Activated CD4-positive, CD25-positive, alpha-beta regulatory T cell (primary cell): ENCODE measurements around the gene IGSF21.
"Not testable (repeated sequence)": the region's sequence is repeated elsewhere in the genome, so short reads cannot be mapped to it uniquely, and the experiment has no call there.

ENCODE experiments used
- DNase-seq, 4 experiments: peaks; one replicate each; lab custom pipeline; 2025; lab: John Stamatoyannopoulos, UW

Gene IGSF21

DNA sequence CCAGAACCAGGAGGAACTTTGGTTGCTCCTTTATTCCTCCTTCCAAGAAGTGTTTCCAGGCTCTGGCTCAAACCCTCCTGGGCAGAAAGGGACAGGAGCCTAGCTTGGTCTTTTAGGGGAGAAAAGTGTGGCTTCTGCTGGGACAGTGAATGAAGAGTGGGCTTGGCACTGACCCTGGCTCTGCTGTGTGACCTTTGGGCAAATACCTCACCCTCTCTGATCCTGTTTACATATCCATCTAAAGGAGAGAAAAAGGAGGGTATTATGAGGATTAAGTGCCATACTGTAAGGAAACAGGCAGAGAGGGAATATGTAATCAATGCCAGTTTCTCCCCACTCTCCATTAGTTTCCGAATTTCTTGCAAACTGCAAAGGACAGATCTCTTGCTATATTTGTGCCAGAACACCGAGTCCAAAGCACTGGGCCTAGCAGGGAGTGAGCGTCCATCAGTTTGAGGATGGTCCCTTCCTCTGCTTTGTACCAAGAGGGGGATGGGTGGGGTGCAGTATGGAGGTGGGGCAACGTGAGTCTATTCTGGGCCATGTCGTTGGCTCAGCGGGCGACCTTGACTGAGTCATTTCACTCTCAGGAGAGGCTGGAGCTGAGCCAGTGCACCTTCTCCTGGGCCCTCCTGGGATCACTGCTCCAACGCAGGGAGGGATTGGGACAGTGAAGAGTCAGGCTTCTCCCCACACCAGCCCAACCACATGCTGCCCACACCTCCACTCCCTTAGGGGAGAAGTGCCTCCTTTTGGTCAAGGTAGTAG lies 38.4 kb downstream of the IGSF21 start:
- DNase-seq: no peak

DNA sequence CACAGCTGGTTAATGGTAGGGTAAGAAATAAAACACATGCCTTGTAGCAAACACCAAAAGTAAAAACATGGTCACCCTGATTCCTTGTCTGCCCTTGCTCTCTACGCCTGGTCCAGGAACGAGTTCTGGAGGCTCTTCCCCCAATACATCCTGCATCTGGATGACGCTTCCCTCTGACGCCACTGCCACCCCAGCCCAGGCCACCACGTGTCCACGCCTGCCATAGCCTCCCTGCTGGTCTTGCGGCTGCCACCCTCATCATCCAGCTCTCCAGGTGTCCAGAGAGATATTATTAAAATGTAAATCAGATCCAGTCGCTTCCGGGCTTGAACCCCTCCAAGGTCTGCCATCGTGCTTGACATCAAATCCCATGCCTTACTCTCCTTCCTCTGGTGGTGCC lies 39.3 kb downstream of the IGSF21 start:
- no peak for DNase-seq

DNA sequence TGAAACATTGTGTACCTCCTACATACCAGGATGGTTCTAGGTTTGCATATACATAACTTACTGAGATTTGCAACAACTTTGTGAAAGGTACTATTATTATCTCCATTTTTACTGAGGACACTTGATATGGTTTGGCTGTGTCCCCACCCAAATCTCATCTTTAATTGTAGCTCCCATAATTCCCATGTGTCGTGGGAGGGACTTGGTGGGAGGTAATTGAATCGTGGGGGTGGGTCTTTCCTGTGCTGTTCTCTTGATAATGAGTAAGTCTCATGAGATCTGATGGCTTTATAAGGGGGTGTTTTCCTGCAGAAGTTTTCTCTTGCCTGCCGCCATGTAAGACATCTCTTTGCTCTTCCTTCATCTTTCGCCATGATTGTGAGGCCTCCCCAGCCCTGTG lies 40.1 kb downstream of the IGSF21 start:
- no peak for DNase-seq

DNA sequence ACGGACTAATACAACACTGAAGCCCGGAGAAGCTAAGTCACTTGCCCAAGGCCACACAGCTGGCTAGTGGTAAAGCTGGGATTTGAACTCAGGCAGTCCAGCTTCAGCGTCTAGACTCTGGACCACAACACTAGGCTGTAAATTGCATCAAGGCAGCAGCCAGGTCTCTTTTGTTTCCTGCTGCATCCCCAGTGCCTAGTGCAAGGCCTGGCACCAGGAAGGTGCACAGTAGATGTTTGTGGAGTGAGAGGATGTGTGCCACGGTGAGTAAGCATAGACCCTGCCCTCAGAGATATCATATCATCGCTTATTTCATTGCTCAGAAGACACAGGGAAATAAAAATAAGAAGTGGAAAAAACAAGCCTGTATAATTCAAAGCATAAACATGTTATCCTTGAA lies 40.9 kb downstream of the IGSF21 start:
- no peak for DNase-seq

DNA sequence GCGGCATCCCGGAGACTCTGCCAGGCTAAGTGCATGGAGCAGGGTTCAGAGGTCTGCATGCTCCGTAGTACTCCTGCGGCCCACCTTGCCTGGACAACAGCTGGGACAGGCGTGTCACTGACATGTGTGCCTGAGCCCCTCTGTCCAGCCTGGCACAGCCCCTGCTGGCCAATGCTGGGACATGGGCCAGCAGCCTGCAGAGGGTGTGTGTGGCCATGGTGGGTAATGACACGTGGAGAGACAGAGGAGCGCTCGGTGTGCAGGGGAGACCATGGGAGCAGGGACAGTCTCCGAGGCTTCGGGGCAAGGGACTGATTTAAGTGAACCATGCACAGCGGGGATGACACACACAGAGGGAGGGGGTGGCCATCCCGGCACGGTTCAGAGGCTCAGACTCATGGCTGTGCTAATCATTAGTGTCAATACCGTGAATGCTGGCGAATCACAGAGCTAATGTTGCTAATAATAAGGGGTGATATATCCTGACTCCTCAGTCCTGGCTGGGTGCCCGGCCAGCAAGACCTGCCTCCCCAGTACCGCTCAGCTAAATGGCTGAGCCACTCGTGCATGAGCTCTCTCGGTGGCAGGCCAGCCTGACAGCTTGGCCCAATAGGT lies 41.5 kb downstream of the IGSF21 start:
- DNase-seq: no peak

DNA sequence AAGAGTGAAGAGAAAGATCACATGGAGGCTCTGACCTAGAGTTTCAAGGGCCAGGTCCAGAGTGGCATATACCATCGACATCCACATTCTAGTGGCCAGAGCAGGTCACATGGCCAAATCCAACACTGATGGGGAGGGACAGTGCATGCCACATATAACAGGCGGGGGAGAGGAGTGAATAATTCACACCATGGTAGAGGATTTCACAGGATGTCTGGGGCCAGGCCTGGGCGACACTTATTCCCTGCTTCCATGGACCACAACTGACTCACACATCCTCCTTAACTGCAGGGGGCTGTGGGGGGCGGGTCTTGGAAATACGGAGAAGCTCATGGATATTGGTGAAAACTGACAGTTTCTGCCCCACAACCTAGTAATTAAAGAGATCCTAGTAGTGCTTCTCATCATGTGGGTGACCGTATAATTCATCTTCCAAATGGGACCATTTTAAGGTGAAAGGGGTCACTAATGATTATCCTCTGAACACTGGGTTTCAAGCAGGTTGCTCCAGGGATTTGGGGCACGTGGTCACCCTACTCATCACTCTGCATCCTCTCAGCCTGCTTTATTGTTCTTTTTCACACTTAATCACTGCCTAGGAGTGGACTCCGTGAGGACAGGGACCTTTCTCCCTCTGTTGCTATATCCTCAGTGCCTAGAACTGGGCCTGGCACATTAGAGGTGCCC lies 44.0 kb downstream of the IGSF21 start:
- no peak for DNase-seq

DNA sequence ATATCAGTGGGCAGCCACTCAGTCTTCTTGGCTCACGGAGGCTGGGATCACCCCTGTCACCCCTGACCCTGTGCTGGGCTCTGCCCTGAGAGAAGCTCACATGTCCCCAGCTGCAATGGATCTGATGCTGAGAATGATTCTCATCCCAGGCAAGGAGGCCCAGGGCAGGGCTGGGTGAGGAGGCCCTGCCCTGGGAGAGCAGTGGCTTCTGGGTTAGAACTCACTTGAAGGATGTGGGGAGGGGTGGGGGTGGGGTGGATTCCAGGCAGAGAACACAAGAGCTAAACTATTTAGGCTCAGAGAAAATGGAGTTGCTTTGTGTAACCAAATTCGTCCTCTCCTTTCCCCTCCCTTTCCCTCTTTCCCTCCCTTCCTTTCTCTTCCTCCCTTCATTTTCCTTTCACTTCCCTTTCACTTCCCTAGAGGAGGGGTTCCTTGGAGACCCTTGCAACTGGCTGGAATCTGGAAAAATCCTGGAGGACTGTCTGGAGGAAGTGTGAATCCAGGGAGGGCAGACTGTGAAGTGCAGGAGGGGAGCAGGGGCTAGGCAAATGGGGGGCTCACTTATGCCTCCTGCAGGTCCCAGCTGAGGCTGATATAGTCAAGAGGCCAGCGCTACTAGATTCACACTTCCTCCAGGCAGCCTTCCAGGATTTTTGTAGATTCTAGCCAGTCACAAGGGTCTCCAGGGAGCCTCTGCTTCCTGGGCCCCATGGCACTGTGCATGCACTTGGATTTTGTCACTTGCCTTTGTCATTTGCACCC lies 47.0 kb downstream of the IGSF21 start:
- DNase-seq: no peak

DNA sequence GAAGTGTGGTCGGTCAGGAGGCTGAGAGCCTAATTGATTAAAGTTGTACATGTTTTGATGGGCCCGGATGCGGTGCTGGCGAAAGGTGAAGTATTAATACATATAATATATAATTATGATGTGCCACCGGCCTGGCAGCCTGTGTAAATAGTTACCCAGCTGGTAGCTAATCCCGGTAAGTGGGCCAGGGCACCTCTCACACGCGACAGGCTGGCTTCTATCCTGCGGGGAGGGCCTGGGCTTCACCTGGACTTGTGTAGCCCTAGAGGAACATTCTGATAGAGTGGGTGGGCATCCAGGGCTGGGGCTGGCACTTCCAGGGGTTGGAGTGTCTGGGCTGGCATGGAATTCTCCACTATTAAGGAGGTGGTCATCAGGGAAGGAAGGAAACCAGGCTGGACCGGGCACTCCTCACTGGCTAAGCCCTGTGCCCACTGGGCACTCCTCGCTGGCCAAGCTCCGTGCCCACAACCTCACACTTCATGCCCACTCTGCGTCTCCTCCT lies 48.3 kb downstream of the IGSF21 start:
- no peak for DNase-seq

DNA sequence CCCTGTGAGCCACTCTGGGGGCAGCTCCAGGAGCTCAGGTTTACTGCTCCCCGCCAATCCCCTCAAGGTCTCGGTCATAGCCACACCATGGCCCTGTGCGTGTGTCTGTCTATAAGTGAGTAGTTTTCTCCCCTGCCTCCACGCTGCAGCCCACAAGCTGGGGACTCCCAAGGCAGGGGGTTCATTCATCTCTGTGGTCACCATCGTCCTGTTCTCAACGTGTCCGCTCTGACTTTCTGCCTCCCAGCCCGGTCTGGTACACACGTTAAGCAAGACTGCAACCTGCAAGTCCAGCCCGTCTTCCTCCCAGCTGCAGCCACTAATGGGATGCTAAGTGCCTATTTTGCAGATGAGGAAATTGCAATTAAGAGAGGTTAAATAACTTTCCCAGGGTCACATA lies 49.8 kb downstream of the IGSF21 start:
- no peak for DNase-seq

DNA sequence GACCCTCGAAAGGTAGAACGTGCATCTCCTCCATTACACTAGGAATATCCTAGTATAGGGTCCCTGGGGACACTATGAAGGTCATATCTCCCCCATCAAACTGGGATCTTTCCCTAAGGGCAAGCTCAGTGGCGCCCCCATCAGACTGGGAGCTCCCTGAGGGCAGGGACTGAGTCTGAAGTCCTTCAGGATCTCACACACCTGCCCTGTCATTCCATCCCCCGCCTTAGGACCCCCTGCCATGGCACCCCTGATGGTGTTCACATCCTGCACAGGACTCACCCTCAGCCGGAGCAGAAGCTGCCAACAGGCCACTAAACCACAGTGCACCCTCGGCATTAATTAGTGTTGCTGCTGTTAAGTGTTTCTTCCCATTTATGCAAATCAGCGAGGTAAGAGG lies 50.4 kb downstream of the IGSF21 start:
- DNase-seq: no peak

DNA sequence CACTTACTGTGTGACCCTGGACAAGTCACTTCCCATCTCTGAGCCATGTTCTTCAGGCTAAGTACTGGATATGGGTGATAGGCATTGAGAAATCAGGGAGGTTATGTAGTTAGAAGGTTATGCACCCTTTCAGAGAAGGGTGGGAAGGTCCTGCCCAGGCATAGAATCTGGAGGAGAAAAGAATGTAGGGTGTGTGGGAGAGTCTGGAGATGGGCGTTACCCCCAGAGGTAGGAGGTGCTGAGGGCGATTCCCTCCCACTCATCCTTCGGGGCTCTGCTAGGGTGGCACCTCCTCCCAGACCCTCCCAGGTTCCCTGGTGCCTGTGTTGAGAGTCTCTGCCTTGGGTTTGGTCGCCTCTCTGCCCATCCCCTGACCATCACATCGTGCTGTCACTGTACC lies 51.1 kb downstream of the IGSF21 start:
- DNase-seq: no peak

DNA sequence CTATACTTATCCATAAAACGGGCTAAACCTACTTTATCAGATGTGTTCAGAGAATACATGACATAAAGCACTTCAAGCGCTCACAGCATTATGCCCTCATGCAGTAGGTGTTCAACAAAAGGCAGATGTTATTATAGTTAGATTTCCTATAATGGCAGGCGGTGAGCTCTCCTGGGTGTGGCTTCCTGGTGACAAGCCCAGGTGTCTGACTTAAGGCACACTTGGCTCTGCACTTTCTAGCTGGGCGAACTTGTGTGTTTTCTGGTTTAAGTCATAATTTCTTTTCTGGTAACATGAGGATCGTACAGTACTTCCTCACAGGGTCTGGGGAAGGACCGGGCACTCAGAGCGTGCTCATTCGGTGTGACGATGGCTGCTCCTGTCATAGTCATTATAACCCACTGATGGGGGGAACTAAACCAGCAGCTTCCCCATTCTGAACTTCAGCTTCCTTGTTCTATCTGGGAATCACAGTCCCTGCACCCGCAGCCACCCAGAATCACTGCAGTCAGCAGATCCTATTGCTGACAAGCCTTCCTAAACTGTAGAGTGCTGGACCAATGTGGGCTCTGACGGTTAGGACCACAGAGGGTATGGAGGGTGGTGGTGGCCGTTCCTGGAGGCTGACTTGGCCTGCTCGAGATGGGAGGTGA lies 52.8 kb downstream of the IGSF21 start:
- DNase-seq: no peak

DNA sequence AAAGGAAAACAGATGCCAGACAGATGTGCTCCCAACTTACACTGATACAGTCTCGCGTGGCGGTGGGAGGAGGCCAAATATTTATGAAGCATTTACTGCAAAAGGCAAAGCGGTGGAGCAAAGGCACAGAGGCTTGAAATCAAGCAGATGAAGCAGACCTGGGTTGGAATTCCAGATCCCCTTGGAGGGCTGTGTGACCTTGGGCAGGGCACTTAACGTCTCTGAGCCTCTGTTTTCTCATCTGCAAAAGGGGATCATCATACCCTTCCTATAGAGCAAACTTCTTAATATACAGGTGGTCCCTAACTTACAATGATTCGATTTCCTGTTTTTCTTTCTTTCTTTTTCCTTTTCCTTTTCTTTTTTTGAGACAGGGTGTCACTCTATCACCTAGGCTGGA lies 54.1 kb downstream of the IGSF21 start:
- DNase-seq: no peak

DNA sequence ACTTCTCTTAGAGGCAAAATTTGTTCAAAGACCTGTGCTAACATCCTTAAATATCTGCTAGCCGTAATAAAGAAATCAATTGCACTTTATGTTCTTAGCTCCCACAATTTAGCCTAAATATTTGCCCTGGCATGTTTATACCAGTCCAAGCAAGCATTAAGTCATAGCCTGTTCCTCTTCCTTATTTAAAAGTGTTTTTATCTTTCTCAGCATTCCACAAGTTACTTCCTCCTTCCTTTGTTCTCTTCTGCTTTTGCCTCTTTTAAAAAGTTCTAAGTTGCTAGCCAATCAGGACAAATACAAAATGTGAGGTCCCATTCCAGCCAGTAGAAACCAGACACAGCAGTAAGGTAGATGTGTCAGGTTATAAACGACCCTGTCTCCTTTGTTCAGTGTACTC lies 58.0 kb downstream of the IGSF21 start:
- not testable (repeated sequence) for DNase-seq

DNA sequence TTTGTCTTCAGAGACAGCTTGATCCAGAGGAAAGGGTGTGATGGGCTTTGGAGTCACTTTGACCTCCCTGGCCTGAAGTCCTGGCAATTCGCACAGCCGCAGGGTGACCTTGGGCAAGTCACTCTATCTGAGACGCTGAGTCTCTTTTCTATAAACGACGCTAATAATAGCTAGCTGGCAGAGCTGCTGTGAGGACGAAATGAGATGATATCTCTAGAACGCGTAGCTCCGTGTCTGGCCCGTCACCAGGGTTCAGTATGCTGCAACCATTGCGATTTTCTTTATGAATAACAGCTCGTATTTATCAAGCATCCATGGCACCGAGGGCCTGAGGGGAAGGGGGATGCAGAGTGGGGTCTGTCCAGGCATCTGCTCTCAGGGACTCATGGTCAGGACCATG lies 58.7 kb downstream of the IGSF21 start:
- no peak for DNase-seq

DNA sequence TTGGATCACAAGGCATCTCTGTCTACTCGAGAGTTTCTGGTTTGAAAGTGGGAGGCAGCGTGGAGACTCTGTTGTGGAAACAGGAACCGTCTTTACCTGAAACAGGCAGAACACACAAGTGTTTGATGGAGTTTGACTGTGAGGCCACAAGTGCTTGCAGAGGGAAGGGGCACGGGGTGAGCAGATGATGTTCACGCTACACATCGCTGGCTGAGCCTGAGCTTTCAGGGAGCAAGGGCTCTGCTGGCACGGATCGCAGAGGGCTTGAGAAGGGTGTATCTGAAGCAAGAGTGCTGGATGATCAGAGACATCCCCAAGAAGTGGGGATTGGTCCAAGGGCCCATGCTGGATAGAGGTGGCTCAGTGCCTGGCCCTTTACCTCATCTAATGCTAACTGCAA lies 59.3 kb downstream of the IGSF21 start:
- no peak for DNase-seq

DNA sequence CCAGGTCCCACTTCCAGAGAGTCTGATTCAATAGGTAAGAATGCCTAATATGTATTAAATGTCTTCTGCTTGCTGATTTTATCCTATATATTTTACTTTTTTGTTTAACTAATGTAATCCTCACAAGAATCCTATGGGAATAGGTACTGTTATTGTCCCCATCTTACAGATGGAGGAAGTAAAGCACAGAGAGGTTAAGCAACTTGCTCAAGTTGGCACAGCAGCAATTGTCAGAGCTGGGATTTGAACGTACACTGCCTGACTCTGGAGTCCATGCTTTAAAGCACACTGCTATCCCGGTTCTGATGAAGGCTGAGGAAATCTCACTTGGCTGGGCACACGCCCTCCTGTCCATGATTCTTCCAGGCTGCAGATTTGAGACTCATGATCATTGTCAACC lies 62.8 kb downstream of the IGSF21 start:
- no peak for DNase-seq

DNA sequence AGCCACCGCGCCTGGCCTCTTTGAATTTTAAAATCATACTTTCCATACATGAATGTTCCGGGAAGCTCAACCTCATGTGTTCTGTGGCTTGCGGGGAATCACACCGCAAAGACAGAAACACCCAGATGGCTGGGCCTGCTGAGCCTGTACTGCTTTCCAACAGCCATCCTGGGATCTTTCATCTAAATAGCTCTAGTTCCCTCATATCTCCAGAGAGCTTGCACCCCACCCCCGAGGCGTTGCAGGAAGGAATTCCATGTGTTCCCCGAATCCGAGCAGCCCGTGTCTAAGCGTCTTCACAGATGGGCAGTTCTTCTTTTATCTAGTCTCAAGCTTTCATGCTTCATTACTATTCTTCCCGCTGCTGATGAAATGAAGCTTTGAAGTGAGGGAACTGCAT lies 66.4 kb downstream of the IGSF21 start:
- no peak for DNase-seq

DNA sequence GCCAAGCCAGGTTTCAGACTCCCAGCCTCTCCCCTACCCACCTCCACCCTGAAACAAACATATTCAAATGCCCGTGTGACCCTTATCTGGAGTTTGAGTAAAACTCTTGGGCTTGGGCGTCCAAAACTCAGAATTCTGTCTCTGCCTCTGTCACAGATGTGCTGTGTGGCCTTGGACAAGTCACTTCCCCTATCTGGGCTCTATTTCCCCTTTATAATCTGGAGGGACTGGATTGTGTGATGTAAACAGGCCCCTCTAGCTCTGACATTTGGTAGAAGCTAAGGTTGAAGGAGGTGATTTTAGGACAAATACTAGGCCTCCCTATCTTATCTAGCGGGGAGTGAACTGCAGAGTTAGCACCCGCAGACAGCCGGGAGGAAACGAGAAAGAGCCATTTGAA lies 67.5 kb downstream of the IGSF21 start:
- DNase-seq: no peak

DNA sequence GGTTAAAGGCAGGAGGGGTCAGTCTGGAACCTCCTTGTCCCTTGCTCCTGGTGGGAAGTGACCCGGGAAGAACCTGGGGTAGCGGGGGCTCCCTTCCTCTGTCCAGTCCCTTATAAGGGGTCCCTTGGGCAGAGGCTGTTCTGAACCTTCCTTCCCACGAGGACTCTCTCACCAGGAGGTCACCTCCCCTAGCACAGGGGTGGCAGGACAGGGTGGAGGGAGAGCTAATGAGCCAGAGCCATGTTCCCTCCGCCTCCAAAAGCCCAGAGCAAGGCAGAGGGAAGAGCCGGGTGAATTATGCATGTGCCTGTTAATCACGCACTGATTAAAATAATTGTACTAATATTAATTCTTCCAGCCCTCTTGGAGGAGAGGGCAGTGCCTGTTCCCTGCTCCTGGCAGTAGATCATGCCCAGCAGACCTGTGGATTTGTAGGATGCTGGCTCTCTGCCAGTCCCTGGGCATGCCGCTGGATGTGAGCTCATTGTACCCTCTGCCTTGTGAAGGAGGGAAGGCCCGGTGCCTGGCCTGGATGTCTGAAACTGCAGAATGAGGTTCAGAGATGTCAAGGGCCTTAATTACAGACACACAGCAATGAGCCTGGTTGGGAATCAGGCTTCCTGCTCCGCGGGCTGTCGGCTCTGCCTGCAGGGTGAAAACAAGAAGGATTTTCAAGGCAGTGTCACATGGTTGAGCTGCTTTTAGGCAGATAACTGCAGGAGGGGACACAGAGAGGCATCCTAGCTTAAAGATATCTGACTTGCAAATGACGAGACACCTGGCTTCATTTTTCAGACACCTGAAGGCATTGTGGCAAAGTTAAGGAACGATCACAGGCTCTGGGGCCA lies 68.2 kb downstream of the IGSF21 start:
- no peak for DNase-seq

DNA sequence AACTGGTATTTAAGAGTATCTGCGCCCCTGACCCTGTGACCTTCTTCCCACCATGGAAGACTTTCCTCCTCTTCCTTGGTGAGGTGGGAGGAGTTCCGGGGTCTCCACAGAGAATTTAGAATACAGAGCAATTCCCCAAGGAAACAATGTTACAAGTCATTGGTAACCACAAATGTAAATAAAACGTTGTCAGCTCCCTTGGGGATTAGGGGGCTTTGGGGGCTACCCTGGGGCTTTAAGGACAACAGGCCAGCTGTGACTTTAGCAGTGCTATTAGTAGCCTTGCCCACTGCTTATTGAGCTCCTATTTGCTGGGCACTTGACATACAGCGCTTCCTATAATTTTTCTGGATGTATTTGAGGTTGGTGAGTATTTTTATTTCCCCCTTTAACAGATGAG lies 69.0 kb downstream of the IGSF21 start:
- DNase-seq: no peak
